Epithelial cell of proximal tubule (primary cell): ENCODE data around the gene WNT2B. TPM values are rescaled to one million over a fixed set of nuclear protein-coding genes. Genes with fewer than 3 reads are reported as not detected.
A peak's percentile ranks its signal among the peaks of the same experiment; 100 is the strongest.

Experiments used
- DNase-seq: peaks from one replicate; pipeline ENCODE4 v3.0.0-alpha.2; 2011; ENCODE audit warnings: low read depth
- H3K4me3 ChIP-seq: 2 replicates; pipeline ENCODE4 v1.5.1; 2011; ENCODE audit warnings: low read depth, mild to moderate bottlenecking, low read length
- total RNA-seq: library from RNA; depleted of rRNA; stranded (reverse); fragments of >200 nt; gene quantifications from 2 replicates; pipeline ENCODE4 v1.2.3, GENCODE V29; 2015
- TF ChIP-seq, protein P1 (sequence below): conservative IDR thresholded peaks from 2 replicates; pipeline ENCODE4 v1.5.1; 2012; ENCODE audit warnings: low read depth, mild to moderate bottlenecking, low read length

WNT2B gene
- 0.80 and 4.8 TPM in 2 replicates for total RNA-seq

DNA sequence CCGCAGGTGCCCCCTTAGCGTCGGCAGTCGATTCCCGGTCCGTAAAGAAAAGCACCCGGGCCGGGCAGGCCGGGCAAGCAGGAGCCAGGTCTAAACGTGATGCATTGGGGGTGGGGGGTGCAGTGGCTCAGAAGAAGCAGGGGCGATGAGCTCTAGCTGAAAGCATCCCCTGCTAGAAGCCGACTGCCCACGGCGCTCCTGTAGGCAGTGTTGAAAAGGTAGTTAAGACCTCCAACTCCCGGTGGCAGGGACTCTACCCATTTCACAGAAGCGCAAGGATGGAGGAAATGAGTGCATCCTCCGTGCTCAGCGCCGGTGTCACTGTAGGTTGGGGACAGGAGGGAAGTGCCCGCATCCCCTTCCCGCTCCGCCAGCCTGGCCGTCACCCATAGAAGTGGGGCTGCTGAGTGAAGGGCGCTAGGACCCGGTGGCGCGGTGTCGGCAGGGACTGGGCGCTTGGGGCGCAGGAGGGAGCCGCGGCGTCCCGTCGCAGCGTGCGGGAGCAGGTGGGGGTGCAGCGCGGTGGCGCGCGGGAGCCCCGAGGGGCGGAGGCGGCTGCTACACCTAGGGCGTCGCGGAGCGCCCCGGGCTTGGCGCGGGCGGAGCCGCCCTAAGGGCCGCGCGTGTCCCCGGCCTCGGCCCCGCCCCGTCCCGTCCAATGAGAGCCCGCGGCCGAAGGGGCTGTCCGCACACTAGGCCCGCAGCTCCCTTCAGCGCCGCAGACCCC lies at the start of gene WNT2B:
Gene WNT2B (plus strand): TSS at position 688 of the 727 bp plus-strand sequence. CDS start 298 bp downstream, outside the sequence.
- TF ChIP-seq, protein P1, sequence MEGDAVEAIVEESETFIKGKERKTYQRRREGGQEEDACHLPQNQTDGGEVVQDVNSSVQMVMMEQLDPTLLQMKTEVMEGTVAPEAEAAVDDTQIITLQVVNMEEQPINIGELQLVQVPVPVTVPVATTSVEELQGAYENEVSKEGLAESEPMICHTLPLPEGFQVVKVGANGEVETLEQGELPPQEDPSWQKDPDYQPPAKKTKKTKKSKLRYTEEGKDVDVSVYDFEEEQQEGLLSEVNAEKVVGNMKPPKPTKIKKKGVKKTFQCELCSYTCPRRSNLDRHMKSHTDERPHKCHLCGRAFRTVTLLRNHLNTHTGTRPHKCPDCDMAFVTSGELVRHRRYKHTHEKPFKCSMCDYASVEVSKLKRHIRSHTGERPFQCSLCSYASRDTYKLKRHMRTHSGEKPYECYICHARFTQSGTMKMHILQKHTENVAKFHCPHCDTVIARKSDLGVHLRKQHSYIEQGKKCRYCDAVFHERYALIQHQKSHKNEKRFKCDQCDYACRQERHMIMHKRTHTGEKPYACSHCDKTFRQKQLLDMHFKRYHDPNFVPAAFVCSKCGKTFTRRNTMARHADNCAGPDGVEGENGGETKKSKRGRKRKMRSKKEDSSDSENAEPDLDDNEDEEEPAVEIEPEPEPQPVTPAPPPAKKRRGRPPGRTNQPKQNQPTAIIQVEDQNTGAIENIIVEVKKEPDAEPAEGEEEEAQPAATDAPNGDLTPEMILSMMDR, result no peak
- no peak for DNase-seq
- peak within 1 kb of the TSS; percentile 59 for H3K4me3 ChIP-seq

DNA sequence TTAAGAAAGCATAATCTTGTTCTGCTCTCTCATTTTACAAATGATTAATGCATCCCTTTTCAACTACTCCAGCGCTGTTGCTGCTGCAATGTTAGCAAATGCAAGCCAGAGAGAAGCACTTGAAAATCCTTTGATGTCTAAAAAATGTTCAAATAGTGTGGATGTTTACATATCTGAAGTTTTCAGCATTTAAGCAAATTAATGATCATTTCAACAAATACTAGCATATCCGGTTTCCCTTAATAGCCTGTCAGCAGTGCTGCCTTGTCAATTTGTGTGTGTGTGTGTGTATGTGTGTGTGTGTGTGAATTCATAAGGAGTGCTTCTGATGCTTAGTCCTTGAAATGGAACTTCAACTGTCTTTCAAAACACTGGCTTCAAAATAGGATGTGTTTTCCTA lies 48.1 kb upstream of the WNT2B start:
- DNase-seq, result no peak
- no peak overlapping the region for H3K4me3 ChIP-seq
- TF ChIP-seq, protein P1, result no peak

DNA sequence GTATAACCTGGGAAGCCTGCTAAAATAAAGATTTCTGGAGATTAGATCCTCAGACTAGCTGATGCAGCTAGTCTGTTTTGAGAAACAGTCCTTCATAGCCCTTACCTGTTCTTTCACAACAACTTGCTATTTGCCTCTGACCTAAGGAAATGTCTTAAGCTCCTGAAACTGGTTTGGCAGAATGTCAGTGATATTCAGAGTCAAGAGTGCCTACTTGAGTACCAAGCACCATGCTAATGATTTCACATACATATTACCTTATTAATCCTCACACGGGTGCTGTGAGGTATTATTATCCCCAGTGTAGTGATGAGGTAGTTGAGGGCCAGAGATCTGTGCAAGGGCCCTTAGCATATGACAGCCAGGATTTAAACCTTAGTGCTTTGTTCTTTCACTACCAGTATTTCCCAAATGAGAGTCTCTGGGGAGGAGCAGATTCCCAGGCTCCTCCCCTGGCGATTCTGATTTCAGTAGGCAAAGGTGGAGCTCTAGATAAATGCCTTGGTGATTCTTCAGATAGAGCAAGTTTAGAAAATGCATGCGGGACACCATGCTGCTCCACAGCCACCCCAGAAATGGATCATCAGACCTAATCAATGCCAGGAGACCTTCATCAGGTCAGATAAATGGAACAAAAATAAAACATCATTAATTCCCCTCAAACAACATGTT lies 47.4 kb upstream of the WNT2B start:
- no peak overlapping the region for H3K4me3 ChIP-seq
- DNase-seq, result no peak
- TF ChIP-seq, protein P1, result no peak

- no peak for DNase-seq
- TF ChIP-seq, protein P1, result no peak
- no peak overlapping the region for H3K4me3 ChIP-seq
Measured at GRCh38 chr1:112462953-112463279, 45.8 kb upstream of the WNT2B start.

DNA sequence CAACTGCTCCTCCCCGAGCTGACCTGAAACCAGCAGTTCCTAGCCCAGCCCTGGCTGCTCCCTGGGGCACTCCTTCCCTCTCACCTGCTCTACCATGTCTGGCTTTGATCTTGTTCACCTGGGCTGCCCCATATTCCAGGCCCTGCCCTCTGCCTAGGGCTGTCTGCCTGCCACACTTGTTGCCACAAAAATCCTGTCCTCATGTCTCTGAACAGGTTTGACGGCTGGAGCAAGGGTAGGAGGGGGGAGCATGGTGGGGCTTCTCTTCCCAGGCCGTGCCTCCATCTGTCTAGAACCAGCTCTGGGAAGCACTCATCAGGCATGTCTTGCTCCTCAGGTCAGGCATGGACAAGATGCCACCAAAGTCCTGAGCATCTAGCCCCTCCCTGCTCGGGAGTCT lies 44.3 kb upstream of the WNT2B start:
- TF ChIP-seq, protein P1, result no peak
- H3K4me3 ChIP-seq, result no peak overlapping the region
- DNase-seq, result no peak

GRCh38 chr1:112465122-112465521 lies 43.6 kb upstream of the WNT2B start:
- no peak for DNase-seq
- no peak overlapping the region for H3K4me3 ChIP-seq
- TF ChIP-seq, protein P1, result no peak
